Ascending aorta (tissue), 2 donors: ENCODE data around the gene EYA4. TPM values are rescaled to one million over a fixed set of nuclear protein-coding genes. Genes with fewer than 3 reads are reported as not detected.

Source experiments
- DNase-seq, 2 donors: peaks; one replicate each; pipeline ENCODE4 v3.0.0-alpha.2; 2019; ENCODE audit warnings: low spot score in 2 of 2
- H3K27ac ChIP-seq, 2 donors: fragments of 200-600 bp; sonication (generic); one replicate each; pipeline ENCODE4 v1.5.1; 2016 to 2017; ENCODE audit warnings: mild to moderate bottlenecking in 1 of 2
- H3K27me3 ChIP-seq: fragments of 200-600 bp; sonication (generic); one replicate; pipeline ENCODE4 v1.5.1; 2017
- H3K36me3 ChIP-seq, 2 donors: fragments of 200-600 bp; sonication (generic); one replicate each; pipeline ENCODE4 v1.5.1; 2016
- H3K4me1 ChIP-seq, 2 donors: fragments of 200-600 bp; sonication (generic); one replicate each; pipeline ENCODE4 v1.5.1; 2016 to 2017; ENCODE audit warnings: mild to moderate bottlenecking in 1 of 2
- H3K4me3 ChIP-seq, 2 donors: fragments of 200-600 bp; sonication (generic); one replicate each; pipeline ENCODE4 v1.5.1; 2016 to 2017; ENCODE audit warnings: mild to moderate bottlenecking in 1 of 2
- H3K9me3 ChIP-seq, 2 donors: fragments of 200-600 bp; sonication (generic); one replicate each; pipeline ENCODE4 v1.5.1; 2016
- CTCF ChIP-seq, 3 experiments: fragments of 200-600 bp in 2 of 3; fragments of 450-650 bp in 1 of 3; sonication (generic) in 2 of 3; IDR thresholded peaks; one replicate each; pipeline ENCODE4 v1.5.1; 2016 to 2019; ENCODE audit warnings: antibody characterized with exemption in 3 of 3, mild to moderate bottlenecking in 1 of 3, moderate library complexity in 1 of 3
- intact Hi-C: fragments of 100-400 bp; cut with DNase I; formaldehyde crosslinking; loops from one replicate; pipeline ENCODE4 v1.15.1; 2023
- total RNA-seq: library from RNA; depleted of rRNA; stranded (reverse); fragments of >200 nt; gene quantifications from one replicate; pipeline ENCODE4 v1.1.0, GENCODE V29; 2016

EYA4 gene
- total RNA-seq, 1 donor from 2014 or later, result 6.2 TPM

- no peak for TF ChIP-seq CTCF (IDR thresholded peaks at IDR 0.05)
- DNase-seq, result no peak
- H3K4me3 ChIP-seq, result no peak overlapping the region
- H3K9me3 ChIP-seq, result no peaks in the 10 kb centered on the region
- H3K27me3 ChIP-seq, result no peaks in the 10 kb centered on the region
- no peak overlapping the region for H3K27ac ChIP-seq
- no peaks in the 10 kb centered on the region for H3K4me1 ChIP-seq
- no peaks in the 10 kb centered on the region for H3K36me3 ChIP-seq
- intact Hi-C loops, result no loop called here
These were observed 206.8 kb downstream of the EYA4 start for GRCh38 chr6:133447924-133448323.

- intact Hi-C loops, result no loop called here
These were observed 215.3 kb downstream of the EYA4 start for GRCh38 chr6:133456439-133456838.

GRCh38 chr6:133456944-133457343 lies 215.8 kb downstream of the EYA4 start:
- H3K27ac ChIP-seq, result no peak overlapping the region
- H3K36me3 ChIP-seq, result no peaks in the 10 kb centered on the region
- H3K4me3 ChIP-seq, result no peak overlapping the region
- no peaks in the 10 kb centered on the region for H3K9me3 ChIP-seq
- no peak for DNase-seq
- intact Hi-C loops, result no loop called here
- no peaks in the 10 kb centered on the region for H3K4me1 ChIP-seq
- no peaks in the 10 kb centered on the region for H3K27me3 ChIP-seq
- TF ChIP-seq CTCF (IDR thresholded peaks at IDR 0.05), result no peak

More at GRCh38 chr6:133456439-133456838, 215.3 kb downstream of the EYA4 start:
- DNase-seq, result no peak
- H3K27ac ChIP-seq, result no peak overlapping the region
- no peaks in the 10 kb centered on the region for H3K27me3 ChIP-seq
- TF ChIP-seq CTCF (IDR thresholded peaks at IDR 0.05), result no peak
- no peaks in the 10 kb centered on the region for H3K4me1 ChIP-seq
- H3K36me3 ChIP-seq, result no peaks in the 10 kb centered on the region
- H3K9me3 ChIP-seq, result no peaks in the 10 kb centered on the region
- no peak overlapping the region for H3K4me3 ChIP-seq

- no peak overlapping the region for H3K4me3 ChIP-seq
- DNase-seq, result no peak
- H3K4me1 ChIP-seq, result no peaks in the 10 kb centered on the region
- no peaks in the 10 kb centered on the region for H3K9me3 ChIP-seq
- no peaks in the 10 kb centered on the region for H3K36me3 ChIP-seq
- intact Hi-C loops, result no loop called here
- H3K27ac ChIP-seq, result no peak overlapping the region
- no peaks in the 10 kb centered on the region for H3K27me3 ChIP-seq
- no peak for TF ChIP-seq CTCF (IDR thresholded peaks at IDR 0.05)
These were observed 218.9 kb downstream of the EYA4 start for GRCh38 chr6:133460101-133460500.

GRCh38 chr6:133463790-133464189 lies 222.6 kb downstream of the EYA4 start:
- intact Hi-C loops, result no loop called here
- no peaks in the 10 kb centered on the region for H3K36me3 ChIP-seq
- no peak overlapping the region for H3K27ac ChIP-seq

More at GRCh38 chr6:133463790-133464189, 222.6 kb downstream of the EYA4 start:
- no peak overlapping the region for H3K4me3 ChIP-seq
- H3K9me3 ChIP-seq, result no peaks in the 10 kb centered on the region
- no peaks in the 10 kb centered on the region for H3K4me1 ChIP-seq
- TF ChIP-seq CTCF (IDR thresholded peaks at IDR 0.05), result no peak
- no peaks in the 10 kb centered on the region for H3K27me3 ChIP-seq
- DNase-seq, result no peak
